WI38 (cell line): ENCODE measurements around the gene ALDH1A2.

Source experiments
- H3K4me3 ChIP-seq: 2 replicates; pipeline ENCODE4 v1.5.1; 2011; ENCODE audit warnings: low read depth, mild to moderate bottlenecking, control low read depth, low read length
- TF ChIP-seq, protein P1 (sequence below): IDR thresholded peaks from 2 replicates; pipeline ENCODE4 v1.5.1; 2012; ENCODE audit warnings: low read depth, mild to moderate bottlenecking, control low read depth, low read length

ALDH1A2 gene

DNA sequence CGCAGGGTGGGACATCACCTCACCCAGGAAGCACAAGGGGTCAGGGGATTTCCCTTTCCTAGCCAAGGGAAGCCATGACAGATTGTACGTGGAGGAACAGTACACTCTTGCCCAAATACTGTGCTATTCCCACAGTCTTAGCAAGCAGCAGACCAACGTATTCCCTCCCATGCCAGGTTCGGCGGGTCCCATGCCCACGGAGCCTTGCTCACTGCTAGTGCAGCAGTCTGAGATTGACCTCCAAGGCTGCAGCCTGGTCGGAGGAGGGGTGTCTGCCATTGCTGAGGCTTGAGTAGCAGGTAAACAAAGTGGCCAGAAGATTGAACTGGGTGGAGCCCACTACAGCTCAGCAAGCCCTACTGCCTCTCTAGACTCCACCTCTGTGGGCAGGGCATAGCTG lies 39.0 kb downstream of the ALDH1A2 start:
- TF ChIP-seq, protein P1, sequence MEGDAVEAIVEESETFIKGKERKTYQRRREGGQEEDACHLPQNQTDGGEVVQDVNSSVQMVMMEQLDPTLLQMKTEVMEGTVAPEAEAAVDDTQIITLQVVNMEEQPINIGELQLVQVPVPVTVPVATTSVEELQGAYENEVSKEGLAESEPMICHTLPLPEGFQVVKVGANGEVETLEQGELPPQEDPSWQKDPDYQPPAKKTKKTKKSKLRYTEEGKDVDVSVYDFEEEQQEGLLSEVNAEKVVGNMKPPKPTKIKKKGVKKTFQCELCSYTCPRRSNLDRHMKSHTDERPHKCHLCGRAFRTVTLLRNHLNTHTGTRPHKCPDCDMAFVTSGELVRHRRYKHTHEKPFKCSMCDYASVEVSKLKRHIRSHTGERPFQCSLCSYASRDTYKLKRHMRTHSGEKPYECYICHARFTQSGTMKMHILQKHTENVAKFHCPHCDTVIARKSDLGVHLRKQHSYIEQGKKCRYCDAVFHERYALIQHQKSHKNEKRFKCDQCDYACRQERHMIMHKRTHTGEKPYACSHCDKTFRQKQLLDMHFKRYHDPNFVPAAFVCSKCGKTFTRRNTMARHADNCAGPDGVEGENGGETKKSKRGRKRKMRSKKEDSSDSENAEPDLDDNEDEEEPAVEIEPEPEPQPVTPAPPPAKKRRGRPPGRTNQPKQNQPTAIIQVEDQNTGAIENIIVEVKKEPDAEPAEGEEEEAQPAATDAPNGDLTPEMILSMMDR = no peak
- H3K4me3 ChIP-seq = no peak overlapping the region

DNA sequence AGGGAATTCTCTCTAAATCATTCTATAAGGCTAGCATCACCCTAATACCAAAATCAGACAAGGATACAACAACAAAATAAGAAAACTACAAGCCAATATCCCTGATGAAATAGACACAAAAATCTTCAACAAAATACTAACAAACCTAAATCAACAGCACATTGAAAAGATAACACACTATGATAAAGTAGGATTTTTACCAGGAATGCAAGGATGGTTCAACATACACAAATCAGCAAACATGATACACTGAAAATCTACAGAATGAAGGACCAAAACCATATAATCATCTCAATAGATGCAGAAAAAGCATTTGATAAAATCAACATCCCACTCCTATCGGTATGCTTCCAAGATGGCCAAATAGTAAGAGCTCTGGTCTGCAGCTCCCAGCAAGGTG lies 39.5 kb downstream of the ALDH1A2 start:
- TF ChIP-seq, protein P1 = no peak
- H3K4me3 ChIP-seq = no peak overlapping the region

DNA sequence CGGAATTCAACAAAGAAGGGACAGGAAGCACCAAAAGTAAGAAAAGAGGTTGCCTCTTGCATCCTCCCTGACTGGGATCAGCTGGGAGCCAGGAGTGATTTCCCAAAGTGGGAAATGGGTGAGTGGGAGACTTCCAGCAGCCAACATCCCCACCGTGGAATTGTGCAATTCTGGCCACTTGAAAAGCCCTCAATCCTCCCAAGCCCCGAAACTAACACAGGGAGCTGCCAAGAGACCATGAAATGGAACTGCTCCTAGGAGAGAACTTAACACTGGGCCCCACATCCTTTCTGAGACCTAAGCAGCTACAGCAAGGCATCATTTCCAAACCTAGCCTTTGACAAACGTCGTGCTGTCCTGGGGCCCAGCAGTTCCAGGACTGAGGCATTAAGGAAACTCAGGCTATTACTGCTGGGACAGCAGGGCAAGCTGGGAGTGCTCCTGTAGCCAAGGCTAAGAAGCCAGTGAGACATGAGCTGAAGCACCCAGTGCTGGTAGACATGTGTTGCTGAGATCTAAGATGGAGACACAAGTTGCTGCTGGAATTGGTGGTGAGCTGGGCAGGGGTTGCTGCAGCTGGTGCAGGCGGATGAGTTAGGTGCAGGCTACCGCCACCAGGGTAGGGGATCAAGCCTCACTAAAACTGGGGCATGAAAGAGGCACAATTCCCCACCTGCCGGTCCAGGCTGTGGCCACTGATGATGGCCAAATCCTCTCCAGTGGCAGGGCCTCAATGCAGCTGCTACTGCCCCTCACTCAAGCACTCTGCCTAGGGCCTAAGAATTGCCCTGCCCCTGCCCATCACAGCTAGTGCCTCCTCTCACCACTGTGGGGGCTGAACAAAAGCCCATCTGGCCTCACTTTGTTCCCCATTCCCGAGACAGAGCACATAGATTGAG lies 43.9 kb downstream of the ALDH1A2 start:
- H3K4me3 ChIP-seq = no peak overlapping the region
- TF ChIP-seq, protein P1 = no peak

DNA sequence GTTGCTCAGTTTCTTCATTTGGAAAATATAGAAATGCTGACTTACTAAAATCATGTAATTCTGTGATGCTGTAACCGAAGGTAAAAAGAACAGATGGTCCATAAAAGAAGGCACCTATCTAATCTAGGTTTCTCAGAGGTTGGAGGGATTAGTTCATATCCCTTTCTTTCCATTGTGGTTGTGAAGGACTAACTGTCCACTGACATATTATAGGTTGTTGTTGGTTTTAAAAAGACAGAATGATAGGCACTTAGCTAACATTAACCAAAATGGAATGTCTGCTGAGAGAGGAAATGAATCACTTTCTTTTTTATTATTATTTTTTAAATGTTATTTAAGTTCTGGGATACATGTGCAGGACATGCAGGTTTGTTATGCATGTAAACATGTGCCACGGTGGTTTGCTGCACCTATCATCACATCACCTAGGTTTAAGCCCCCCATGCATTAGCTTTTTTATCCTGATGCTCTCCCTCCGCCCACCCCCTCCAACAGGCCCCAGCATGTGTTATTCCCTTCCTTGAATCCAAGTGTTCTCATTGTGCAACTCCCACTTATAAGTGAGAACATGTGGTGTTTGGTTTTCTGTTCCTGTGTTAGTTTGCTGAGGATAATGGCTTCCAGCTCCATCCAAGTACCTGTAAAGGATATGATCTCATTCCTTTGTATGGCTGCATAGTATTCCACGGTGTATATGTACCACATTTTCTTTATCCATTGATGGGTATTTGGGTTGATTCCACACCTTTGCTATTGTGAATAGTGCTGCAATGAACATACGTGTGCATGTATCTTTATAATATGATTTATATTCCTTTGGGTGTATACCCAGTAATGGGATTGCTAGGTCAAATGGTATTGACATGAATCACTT lies 45.8 kb downstream of the ALDH1A2 start:
- no peak overlapping the region for H3K4me3 ChIP-seq
- TF ChIP-seq, protein P1 = no peak

DNA sequence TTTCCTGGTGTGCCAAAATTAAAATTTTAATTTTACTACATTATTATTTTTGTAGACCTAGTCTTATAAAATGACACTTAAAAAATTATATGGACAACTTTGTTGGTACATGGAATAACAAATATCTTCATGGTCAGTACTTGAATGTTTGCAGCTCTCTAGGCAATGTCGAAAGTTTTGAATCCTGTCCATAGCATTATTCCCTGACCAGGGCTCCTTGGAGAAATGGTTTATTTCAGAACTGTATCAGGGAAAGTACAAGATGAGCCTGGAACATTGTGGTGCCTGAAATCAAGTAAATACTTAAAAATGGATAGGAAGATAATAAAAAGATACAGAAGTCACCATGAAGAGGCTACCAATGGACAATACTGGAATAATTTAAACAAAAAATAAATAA lies 47.6 kb downstream of the ALDH1A2 start:
- TF ChIP-seq, protein P1 = no peak

DNA sequence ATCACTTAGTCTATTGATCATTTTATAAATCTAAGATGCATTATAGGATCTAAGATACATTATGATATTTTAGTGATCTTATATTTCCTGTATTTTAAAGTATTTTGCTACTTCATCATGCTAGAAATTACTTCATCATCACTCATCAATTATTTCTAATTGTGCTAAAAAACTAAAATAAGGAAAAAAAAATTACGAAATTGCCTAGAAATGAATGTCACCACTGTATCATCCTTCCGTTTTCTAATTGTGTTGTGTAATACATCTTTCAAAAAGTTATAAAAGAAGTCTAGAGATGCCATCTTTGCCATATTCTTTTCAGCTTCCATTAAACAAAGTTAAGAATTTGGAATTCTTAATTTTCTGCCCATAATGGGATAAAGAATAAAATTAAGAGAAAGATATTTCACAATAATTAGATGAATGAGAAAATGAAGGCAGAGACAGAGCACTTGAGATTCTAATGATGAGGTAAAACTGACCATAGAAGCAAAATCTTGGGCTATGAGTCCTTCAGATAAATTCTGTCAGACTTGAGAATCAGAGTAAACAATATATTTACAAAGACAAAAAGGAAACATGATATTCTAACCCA lies 48.8 kb downstream of the ALDH1A2 start:
- TF ChIP-seq, protein P1 = no peak
- no peak overlapping the region for H3K4me3 ChIP-seq

More for the DNA sequence above, 47.6 kb downstream of the ALDH1A2 start:
- H3K4me3 ChIP-seq = no peak overlapping the region
